Right hindlimb (tissue), 1 donor: Measurements from ENCODE around the gene RPAP3.

Experiments used
- DNase-seq: peaks from one replicate; pipeline ENCODE4 v3.0.0-alpha.2; 2018

The RPAP3 gene

GRCh38 chr12:47741340-47741703 lies 35.5 kb upstream of the RPAP3 start:
- DNase-seq, result peak; percentile 79

GRCh38 chr12:47740606-47741339 lies 34.9 kb upstream of the RPAP3 start:
- DNase-seq, result no peak

DNA sequence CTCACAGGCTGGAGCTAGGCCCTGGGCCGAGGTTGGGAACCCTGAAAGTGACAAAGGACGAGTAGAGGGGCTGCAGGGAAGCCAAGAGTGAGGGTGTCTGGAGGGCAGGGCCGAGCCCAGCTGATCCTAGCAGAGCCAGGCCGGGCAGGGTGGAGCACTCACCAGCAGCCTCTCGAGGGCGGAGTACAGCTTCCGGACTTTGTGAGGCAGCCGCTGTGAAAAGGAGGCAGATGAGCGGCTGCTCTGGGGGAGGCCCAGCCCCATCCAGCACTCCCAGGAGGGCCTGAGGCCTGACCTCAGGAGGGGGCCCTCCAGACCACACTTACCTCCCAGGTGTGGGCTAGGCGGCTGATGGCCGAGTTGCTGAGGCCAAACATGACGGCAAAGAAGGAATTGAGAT lies 34.1 kb upstream of the RPAP3 start:
- DNase-seq, result no peak

DNA sequence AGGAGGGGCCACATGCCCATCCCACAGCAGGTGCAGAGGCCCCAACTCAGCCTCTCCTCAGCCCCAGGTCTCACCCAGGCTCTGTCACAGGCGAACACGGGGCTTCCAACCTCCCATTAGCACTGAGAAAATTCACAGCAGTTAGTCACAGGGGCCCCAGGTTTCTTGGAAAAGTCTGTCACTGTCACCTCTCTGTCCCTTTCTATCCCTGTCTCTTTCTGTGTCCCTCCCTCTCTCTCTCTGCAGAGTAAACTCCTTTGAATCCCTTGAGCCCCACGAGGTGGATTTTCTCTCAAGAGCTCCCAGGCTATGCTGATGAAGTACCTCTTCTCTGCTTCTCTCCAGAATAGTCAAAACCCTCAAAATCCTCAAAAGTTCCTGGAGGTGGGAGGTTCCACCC lies 33.5 kb upstream of the RPAP3 start:
- DNase-seq, result no peak

DNA sequence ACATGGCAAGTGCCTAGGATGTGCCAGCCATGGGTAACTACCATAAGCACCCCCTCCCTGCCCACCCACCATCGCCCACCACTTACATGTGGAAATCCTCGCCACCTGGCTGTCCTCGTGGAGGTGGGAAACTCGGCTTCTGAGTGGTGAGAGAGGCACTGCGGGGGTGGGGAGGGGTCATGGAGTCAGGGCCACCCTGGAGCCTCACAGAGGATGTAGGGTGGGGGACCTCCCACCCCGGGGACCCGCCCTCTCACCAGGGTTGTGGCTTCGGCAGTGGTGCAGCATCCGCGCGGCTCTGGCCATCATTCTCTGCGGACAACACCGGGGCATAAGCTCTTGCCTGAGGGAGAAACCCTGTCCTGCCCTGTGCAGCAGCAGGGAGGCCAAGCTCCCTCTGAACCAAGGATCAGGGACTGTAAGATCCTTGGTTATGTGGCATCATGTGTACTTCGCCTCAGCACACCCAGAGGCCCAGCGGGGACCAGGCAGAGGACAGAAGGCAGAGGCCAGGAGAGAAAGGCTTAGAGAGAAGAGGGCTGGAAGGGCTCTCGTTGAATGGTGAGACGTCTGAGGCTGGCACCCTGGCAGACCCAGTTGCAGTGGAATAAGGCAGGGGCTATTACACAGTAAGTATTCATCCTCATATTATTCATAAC lies 32.2 kb upstream of the RPAP3 start:
- no peak for DNase-seq

DNA sequence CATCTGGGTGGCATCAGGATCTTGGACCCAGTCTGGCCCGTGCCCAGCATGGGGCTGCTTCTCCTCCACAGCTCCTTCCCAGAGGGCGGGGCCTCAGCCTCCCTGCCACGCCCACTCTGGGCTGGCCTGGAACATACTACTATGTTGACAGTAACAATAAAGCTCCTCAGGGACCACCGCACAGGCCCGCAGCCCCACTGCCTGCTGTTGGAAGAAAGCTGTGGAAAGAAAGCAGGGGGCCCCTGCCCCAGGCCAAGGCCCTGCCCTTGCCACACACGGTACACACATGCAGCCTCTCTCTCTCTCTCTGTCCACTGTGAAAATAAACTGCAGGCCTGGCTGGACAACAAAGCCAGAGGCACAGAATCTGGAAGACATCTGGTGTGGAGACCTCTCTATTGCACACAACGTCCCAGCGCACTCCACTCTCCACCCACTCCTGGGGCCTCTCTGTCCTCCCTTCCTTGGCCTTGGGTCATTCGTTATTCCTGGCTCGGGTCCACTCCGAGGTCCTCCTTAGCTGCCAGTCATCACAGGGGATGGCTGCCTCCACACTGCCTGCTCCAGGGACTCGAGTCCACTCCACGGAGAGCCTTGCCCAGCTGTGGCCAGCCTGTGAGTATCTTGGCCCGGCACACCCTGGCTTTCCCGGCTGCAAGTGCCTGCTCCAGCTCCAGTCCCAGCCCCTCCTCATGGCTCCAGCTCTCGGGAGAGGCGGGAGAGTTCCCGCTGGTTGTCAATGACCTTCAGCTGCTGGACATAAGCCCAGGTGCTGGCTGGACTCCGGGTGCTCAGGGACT lies 31.2 kb upstream of the RPAP3 start:
- peak; percentile 79 for DNase-seq

GRCh38 chr12:47736216-47736615 lies 30.4 kb upstream of the RPAP3 start:
- DNase-seq, result no peak

DNA sequence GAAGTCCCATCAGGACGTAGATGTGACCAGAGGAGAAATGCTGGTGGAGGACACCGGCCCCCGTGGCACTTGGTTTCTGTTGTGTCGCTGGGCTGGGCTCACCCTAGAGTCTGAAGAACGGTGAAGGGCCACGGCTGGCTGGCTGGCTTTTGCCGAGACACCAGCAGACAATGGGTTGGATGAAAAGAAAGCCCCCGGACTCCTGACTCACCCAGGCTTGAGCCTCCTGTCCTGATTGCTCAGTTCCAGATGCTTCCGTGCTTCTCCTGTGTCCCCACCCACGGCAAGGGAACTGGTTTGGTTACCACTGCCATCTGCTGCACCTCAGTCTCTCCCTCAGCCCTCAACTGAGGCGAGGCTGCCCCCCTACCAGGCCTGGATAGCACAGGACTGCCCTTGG lies 29.8 kb upstream of the RPAP3 start:
- DNase-seq, result no peak

DNA sequence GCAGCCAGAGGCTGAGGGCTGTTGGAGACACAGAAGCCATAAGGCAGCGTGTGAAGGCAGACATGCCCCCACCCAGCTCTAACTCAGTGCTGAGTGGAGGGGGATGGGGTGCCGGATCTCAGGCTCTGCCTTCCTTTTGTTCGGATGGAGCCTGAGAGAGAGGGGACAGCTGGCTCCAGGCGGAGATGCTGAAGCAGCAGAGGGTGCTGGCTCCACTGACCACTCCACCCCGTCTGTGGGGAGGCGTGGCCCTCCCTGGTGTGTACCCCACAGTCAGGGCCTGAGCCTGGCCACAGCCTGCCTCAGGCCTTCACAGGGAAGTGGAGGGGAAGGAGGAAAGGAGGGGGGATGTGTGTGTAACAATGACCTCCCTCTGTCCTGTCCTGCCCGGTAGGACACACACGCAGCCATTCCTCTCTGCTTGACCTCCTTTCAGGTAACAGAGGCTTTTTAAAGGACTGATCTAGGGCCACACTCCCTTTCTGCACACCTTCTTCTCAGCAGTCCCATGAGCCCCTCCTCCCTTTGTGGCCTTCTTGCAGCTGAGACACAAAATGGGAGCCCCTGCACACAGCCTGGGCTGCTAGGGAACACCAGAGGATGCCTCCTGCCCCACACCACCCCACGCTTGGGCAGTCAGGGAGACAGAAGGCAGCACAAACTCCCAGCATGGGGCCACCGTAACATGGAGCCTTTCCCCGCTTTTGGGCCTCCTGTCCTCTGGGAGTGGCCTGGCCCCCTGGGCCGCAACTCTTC lies 29.1 kb upstream of the RPAP3 start:
- peak; percentile 56 for DNase-seq

DNA sequence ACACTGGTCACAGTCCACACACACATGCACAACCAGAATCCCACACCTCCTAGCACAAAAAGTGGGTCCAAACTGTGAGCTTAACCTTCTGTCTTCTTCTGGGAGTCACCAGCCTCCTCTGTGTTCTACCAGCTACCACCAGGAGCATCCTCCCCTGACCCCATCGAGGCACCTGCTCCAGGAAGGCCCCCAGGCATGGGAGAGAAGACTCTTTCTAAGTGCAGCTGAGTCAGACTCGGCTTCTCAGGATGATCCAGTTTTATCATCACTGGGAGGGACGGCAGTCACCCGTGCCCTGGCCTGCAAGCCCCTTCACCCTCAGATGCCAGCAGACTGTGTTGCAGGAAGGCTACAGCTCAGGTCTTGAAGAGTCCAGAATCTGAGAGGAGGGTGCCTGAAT lies 27.3 kb upstream of the RPAP3 start:
- DNase-seq, result no peak

DNA sequence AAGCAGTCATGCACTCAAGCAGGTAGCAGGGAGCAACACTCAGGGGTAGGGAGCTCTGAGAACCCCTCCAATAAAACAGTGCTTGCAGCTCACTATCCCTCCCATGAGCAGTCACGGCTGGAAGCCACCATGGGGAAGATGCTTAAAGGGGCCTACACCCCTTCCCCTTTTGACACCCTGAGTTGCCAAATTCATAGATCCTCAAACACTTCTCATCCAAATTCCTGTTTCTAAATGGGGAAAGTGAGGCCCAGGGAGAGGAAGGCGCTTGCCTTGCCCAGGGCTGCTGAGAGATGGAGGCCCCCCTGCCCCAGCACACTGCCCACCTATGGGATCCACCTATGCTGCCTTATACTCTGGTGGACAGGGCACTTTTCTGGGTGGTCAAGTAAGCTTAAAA lies 26.7 kb upstream of the RPAP3 start:
- DNase-seq, result no peak

- DNase-seq, result no peak
Measured at GRCh38 chr12:47731723-47732122, 25.9 kb upstream of the RPAP3 start.

DNA sequence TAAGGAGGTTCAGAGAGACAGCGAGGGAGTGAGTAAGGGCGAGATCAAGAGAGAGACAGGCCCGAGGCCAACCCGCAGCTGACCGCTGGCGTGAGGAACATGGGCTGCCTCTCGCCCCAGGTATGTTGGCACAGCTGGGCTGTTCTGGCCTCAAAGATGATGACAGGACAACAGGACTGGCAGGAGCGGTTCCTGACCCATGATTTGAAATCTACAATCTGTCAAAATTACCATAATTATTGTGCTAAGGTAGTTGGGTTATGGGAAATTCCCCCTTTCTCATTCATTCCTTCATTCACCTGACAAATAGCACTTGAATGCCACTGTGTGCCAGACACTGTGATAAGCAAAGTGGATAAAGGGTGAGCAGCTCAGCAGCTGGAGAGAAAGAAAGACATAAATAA lies 24.5 kb upstream of the RPAP3 start:
- no peak for DNase-seq

GRCh38 chr12:47729233-47729632 lies 23.4 kb upstream of the RPAP3 start:
- DNase-seq, result no peak

DNA sequence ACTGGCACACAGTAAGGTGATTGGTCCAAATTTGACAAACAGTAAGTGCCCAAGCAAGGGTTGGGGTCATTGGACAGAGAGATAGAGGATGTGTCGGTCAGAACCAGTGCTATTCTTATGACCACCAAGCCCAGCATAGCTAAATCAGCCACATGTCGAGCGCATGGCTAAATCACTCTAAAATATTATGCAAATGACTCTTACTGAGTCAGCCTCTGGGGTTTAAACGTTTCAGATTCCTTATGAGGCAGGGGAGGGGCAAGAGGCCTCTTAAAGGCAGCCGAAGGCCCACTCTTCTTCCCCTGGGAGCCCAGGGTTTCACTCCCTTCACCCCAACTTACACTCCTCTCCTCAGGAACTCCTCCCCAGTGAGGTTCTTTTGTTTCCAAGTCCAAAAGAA lies 20.1 kb upstream of the RPAP3 start:
- no peak for DNase-seq

DNA sequence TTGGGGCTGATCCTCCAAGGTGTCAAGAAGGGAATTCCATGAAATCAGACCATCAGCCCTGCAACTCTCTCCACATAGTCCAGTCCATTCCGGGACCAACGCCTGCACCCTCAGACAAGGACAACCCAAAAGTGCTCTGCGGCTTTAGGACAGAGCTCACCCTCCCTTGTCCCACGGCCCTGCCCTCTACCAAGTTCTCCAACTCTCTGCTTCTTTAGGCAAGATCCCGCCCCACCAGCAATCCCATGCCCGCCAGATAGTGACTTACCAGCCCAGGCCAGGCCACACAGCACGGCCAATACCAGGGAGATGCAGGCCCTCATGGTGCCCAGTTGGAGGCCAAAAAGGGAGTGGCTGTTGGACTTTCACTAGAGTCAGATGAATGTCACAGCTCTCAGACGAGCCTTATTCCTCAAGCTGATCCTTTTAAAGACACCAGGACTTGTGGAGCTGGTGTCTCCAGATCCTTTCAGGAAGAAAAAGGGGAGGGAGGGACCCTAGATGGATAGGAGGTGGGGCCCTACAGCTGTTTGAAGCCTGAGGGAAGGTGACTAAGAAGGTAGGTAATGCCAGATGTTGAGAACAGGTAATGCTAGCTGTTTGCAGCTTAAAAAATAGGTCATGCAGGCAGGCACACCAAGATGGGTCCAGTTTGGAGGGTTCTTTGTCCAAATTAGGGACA lies 19.4 kb upstream of the RPAP3 start, which contains the start of gene ENDOU:
TSS of gene ENDOU (minus strand) at position 400 of the 682 bp plus-strand sequence. CDS start at position 323, 77 bp downstream.
- no peak for DNase-seq

DNA sequence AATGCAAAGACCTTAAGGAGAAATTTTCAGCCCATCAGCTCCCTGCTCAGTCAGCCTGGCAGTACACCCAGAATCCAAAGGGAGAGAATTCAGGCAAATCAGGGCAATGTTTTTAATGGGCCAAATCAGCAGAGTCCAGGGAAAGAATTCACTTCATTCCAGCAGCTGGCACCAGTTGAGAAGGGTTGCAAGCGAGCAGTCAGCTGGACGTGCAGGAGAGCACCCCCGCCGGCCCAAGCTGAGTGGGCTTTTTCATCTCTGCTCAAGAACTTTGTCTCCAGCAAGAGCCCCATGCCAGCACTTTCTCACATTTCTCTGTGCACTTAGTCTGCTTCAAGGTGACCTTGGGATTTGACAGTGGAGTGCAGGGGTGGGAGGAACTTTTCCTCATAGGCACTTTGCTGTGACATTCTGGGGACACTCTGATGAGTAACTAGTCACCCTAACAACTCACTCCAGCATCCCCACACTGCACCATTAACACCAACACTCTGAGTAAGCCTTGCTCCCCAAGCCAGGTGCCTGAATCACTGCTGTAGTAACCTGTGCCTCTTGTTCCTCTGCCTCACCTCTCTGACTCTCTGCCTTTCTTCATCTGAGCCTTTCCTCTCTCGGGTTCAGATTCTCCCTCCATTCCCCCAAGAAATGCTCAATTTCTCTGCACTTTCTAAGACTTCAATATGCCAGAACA lies 17.3 kb upstream of the RPAP3 start:
- no peak for DNase-seq

DNA sequence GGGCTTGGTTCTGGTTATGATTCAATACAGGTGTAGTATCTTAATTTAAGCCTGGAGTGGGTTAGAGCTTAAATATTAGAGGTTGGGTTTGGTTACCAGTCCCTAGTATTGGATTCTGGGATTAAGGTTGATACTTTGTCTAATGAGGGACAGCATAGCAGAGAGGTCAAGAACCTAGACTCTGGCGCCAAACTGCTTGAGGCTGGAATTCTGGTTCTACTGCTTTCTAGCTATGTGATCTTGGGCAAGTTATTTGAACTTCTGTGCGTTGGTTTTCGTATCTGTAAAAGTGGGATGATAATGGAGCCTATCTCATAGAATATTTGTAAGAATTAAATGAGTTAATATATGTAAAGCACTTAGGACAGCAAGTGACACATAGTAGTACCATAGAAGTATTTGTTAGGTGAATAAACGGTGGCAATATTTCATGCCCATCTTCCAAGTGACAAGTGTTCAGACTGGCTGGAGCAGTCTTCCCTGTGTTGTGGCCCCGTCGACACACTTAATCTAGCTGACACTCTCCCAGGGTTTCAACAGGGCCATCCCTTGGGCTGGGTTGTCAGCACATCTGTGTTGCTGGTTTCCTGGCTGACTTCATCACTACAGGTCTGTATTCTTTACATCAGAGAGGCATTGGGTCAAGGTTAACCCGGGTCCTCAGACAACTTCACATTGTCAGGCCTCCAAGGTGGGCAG lies 16.5 kb upstream of the RPAP3 start:
- DNase-seq, result no peak

DNA sequence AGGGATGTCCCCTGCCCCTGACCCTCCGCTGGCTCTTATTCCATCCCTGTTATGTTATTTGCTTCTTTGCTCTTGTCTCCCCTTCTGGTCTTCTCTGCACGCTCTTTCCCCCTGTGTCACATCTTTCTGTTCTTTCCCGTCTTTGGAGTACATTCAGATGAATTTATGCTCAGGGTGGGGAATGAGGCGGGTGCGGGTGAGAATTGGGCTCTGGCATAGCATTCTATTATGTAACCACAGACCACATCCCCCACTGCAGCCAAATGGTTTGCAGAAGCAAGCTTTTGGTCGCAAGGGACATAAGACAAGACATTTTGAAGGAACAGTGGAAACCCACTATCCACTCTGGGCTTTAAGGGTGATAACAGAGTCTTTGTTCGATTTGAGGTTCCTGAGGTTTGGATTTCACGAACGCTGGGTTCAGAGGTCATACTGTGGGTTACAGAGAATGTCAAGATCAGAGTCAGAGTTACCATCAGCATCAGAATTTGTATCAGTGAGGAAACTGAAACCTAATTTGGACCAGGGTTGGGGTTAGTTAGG lies 15.7 kb upstream of the RPAP3 start:
- DNase-seq, result no peak

- DNase-seq, result no peak
Measured at GRCh38 chr12:47718531-47718930, 12.7 kb upstream of the RPAP3 start.
